ENCODE data around the gene EDN1.

Gene EDN1

GRCh38 chr6:12295558-12296254 lies 5.5 kb downstream of the EDN1 start:
- Histone ChIP-seq H3K27me3 (ENCODE audit: insufficient read depth, low read depth) (no peaks in the 10 kb centered on the region), H4K20me1 (ENCODE audit: insufficient read depth) (no peaks in the 10 kb centered on the region), H3K9ac (no peak overlapping the region), H3K79me2 (ENCODE audit: insufficient read depth, low read depth) (no peaks in the 10 kb centered on the region), H3K36me3 (ENCODE audit: insufficient read depth) (no peaks in the 10 kb centered on the region), H3K27ac (no peak overlapping the region), H3K4me2 (no peak overlapping the region), H2AFZ (ENCODE audit: low read depth) (no peak overlapping the region), H3K4me1 (ENCODE audit: low read depth, poor library complexity, severe bottlenecking) (peaks cover 2% of the 10 kb centered on the region), H3K4me3 (IDR thresholded peaks at IDR 0.05; ENCODE audit: insufficient read depth, low read depth, low read length) (no peak overlapping the region)
- no peak for TF ChIP-seq CTCF (conservative IDR thresholded peaks at IDR 0.05; ENCODE audit: low read depth, low read length)

- H3K36me3 ChIP-seq (ENCODE audit: insufficient read depth), result no peaks in the 10 kb centered on the region
- TF ChIP-seq CTCF (conservative IDR thresholded peaks at IDR 0.05; ENCODE audit: low read depth, low read length), result no peak
- H3K27me3 ChIP-seq (ENCODE audit: insufficient read depth, low read depth), result no peaks in the 10 kb centered on the region
- no peak overlapping the region for H3K27ac ChIP-seq
- H4K20me1 ChIP-seq (ENCODE audit: insufficient read depth), result no peaks in the 10 kb centered on the region
- H3K4me1 ChIP-seq (ENCODE audit: low read depth, poor library complexity, severe bottlenecking), result no peaks in the 10 kb centered on the region
- H2AFZ ChIP-seq (ENCODE audit: low read depth), result no peak overlapping the region
- H3K4me2 ChIP-seq, result no peak overlapping the region
- H3K79me2 ChIP-seq (ENCODE audit: insufficient read depth, low read depth), result no peaks in the 10 kb centered on the region
- H3K4me3 ChIP-seq (IDR thresholded peaks at IDR 0.05; ENCODE audit: insufficient read depth, low read depth, low read length), result no peak overlapping the region
- H3K9ac ChIP-seq, result no peak overlapping the region
Measured at GRCh38 chr6:12296255-12296573, 6.1 kb downstream of the EDN1 start.

- Histone ChIP-seq H3K36me3 (ENCODE audit: insufficient read depth) (no peaks in the 10 kb centered on the region), H3K79me2 (ENCODE audit: insufficient read depth, low read depth) (no peaks in the 10 kb centered on the region), H3K4me2 (no peak overlapping the region), H2AFZ (ENCODE audit: low read depth) (no peak overlapping the region), H3K4me3 (IDR thresholded peaks at IDR 0.05; ENCODE audit: insufficient read depth, low read depth, low read length) (no peak overlapping the region), H3K27me3 (ENCODE audit: insufficient read depth, low read depth) (no peaks in the 10 kb centered on the region), H3K27ac (no peak overlapping the region), H4K20me1 (ENCODE audit: insufficient read depth) (no peaks in the 10 kb centered on the region), H3K9ac (no peak overlapping the region), H3K4me1 (ENCODE audit: low read depth, poor library complexity, severe bottlenecking) (no peaks in the 10 kb centered on the region)
- no peak for TF ChIP-seq CTCF (conservative IDR thresholded peaks at IDR 0.05; ENCODE audit: low read depth, low read length)
Measured at GRCh38 chr6:12296604-12297003, 6.4 kb downstream of the EDN1 start.

- Histone ChIP-seq H3K27ac (no peak overlapping the region), H3K27me3 (ENCODE audit: insufficient read depth, low read depth) (no peaks in the 10 kb centered on the region), H3K36me3 (ENCODE audit: insufficient read depth) (no peaks in the 10 kb centered on the region), H3K4me3 (IDR thresholded peaks at IDR 0.05; ENCODE audit: insufficient read depth, low read depth, low read length) (no peak overlapping the region), H3K79me2 (ENCODE audit: insufficient read depth, low read depth) (no peaks in the 10 kb centered on the region), H3K4me2 (no peak overlapping the region), H3K4me1 (ENCODE audit: low read depth, poor library complexity, severe bottlenecking) (no peaks in the 10 kb centered on the region), H2AFZ (ENCODE audit: low read depth) (no peak overlapping the region), H4K20me1 (ENCODE audit: insufficient read depth) (no peaks in the 10 kb centered on the region), H3K9ac (no peak overlapping the region)
- TF ChIP-seq CTCF (conservative IDR thresholded peaks at IDR 0.05; ENCODE audit: low read depth, low read length), result no peak
Measured at GRCh38 chr6:12297363-12298016, 7.3 kb downstream of the EDN1 start.
